Stromal cell of bone marrow (primary cell): ENCODE results near the gene ZFP64.
"Not testable (repeated sequence)": the region's sequence is repeated elsewhere in the genome, so short reads cannot be mapped to it uniquely, and the experiment has no call there.

Experiments used
- DNase-seq: peaks from one replicate; pipeline ENCODE4 v3.0.0-alpha.2; 2012; ENCODE audit warnings: low read depth

The ZFP64 gene

DNA sequence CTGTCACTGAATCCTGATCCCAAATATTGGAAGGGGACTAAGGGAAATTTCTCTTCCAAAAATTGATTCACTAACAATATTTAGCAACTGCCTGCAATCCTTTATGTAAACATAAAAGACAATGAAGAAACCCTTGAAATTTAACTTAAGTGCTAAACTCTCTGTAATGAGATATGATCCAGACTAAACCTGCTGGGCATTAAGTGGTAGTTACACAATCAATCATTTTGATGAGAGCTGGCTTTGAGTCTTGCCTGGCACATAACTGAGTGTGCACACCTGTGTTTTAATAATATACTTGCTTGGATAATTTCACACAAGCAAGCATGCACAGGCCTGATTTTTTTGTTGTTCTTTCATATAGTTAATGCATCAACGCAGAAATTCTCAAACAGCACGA, 9.8 kb upstream of the ZFP64 start:
- no peak for DNase-seq

DNA sequence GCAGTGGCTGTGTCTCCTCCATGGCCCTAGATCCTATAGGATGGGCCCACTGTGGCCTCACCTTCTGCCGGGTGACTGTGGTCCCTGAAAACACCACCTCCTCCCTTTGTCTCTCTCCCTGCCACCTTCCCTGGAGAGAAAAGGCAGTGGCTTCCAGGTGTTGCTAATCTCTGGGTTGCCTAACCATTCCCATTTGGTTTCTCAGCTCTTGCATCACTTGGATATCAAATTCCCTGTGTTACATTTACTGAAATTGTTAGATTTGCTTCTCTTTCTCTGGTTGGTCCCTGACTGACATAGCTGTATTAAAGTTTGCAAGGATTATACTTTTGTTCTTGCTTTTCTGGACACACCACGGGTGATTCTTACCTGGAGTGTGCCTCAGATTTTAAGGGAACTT, 9.3 kb upstream of the ZFP64 start:
- DNase-seq = no peak

DNA sequence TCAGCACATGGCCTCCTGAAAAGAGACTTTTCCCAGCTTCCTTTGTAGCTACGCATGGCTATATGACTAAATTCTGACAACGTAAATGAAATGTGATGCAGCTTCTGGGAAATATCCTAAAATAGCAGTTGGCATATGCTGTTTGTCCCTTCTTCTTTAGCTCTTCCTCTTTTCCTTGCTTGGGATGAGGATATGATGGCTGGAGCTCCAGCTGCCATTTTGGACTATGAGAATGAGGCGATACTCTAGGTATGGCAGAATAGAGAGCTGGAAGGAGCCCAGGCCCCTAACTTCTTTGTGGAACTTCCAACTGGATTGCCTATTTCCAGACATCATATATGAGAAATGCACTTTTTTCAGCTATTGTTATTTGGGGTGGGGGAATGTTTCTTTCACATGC, 5.3 kb upstream of the ZFP64 start:
- no peak for DNase-seq

DNA sequence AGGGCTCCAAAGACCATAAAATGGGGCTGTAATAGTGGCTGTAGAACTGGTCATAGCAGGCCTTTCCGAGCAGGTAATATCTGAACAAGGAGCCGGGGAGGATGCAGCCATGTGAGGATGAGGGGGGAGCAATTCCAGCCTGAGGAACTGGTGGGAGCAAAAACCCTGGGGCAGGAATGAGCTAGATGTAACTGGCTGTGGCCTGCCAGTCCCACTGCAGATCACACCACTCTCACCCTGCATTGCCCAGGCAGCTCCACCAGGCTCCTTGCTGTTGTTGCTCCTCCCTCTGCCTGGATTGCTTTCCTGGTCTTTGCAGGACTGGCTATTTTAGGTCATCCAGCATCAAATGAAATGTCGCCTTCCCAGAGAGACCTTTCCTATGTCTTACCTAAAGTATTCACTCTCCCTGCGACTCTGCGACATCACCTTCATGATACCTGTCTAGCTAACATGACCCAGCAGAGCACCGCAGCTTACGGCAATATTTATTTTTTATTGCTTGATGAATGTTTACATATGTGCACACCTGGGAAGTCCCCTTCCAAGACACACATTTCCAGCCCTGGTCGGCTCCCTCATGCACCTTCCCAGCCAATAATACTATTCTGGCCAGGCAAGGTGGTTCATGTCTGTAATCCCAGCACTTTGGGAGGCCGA, 2.4 kb upstream of the ZFP64 start:
- DNase-seq = no peak

DNA sequence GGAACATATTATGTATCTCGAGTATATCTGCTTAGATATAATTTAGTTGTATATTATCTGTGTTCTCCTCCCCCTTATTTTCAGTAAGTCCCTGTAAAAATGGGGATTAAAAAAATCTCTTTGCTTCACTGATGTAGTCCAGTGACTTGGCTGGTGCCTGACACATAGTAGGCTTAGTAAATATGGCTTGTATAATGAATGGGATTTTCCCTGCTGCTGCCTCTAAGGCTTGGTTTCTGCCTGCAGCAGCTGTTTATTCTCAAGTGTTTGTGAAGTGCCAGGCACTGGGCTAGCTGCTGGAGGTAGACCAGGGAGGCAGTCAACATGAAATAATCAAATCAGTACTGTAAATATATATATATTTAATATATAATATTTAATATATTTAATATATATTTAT, 1.6 kb upstream of the ZFP64 start:
- no peak for DNase-seq

DNA sequence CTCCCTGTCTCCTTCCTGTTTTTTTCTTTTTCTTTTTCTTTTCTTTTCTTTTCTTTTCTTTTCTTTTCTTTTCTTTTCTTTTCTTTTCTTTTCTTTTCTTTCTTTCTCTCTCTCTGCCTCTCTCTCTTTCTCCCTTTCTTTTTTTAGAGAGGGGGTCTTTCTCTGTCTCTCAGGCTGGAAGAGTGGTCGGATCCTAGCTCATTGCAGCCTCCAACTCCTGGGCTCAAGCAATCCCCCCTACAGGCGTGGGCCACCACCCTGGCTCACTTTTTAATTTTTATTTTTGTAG, 1.1 kb upstream of the ZFP64 start:
- DNase-seq = not testable (repeated sequence)

DNA sequence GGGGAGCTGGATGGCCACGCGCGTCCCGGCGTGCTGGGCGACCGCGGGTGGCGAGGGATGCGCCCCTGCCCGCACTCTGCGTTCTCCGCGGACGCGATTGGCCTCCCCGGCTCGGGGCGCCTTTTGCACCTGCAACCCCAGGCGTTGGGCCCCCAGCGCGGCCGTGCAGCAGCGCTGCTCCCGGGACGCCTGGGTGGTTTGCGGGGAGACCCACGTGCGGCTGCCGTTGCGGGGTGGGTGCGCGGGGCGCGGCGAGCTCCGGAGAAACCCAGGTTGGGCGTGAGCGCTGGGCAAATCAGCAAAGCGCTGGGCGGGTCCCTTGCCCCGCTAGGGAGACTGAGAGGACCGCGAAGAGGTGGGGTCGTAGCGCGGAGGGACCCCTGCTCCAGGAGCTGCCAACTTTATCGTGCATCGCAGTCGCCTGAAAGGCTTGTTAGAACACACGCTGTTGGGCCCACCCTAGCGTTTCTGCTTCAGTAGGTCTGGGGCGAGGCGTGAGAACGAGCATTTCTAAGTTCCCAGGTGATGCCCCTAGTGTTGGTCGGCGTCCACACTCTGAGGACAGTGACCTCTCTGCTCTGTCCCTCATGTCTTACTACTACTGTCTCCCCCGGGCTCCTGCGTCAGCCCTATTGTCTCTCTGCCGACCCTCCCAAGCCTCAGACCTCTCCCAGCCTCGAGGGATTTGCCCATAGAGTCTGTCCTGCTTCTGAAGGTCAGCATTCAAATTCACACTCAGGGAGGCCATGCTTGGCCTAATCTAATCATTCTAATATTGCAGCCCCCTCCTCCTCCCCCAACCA, 538 bp upstream of the ZFP64 start:
- DNase-seq = peak; percentile 2

DNA sequence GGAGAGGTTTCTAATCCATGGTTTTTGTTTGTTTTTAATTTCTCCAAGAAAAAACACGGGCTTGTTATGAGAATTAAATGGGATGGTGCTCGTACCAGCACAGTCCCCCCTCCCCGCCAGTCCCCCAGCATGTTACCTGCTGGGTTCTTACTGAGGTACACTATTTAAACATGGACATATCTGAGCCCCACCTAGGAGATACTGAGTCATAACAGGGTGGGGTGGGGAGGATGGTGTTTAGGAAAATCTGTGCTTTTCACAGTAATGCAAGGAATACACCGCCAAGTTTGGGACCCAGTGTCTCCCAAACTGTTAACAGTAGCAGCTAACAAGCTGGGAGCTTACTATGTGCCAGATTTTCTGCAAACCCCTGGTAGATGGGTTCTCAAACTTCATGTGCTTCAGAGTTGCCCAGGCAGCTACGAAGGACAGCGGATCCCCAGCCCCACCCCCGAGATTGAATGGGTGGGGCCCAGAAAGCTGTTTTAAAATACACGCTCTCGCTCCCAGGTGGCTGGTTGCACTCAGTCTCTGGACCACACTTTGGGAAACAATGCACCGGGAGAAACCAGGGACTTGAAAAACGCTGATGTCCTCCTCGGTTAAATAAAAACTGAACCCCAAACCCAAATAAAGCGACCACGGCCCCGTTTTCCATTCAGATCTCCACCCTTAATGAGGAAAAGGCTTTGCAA, 995 bp downstream of the ZFP64 start:
- peak; percentile 13 for DNase-seq

DNA sequence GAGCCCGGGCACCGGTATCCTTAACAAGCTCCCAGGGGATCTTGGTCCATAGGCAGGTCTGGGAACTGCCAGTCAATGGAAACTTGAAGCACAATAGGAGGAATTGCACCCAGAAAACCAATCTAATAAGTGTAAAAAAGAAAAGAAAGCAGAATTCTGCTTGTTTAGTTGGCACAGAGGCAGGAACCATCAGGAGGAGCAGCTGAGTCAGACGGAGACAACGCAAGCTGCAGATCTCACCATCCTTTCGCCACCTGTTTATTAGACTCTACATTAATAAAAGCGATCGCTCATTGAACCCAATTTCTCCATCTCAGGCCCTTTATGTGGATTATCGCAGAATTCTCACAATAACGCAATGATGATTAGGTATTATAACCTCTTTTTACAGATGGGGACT, 9.8 kb downstream of the ZFP64 start:
- no peak for DNase-seq

DNA sequence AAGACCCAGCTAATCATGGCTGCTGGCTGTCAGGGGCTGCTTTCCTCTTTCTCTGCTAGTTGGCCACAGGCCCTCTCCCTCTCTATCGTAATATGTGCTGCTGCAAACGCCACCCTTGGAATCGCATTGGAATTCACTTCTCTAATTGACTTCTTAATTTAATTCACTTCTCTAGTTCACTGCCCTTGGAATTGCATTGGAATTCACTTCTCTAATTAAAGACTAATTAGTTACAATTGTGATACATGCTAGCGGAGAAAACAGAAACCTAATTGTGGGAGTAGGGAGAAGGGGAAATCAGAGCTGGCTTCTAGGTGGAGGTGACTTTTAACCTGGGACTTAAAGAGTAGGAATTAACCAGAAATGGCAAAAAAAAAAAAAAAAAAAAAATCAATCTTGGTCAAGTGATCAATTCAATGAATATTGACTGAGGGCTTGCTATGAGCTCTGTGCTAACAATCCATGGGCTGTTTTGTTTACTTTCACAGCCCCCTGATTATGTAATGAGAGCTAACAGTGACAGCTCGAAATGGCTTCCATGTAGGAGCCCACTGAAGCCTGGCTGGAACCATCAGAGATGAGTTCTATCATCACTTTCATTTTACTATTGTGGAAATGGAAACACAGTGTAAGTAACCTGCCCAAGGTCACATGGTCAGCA, 11.3 kb downstream of the ZFP64 start:
- no peak for DNase-seq

DNA sequence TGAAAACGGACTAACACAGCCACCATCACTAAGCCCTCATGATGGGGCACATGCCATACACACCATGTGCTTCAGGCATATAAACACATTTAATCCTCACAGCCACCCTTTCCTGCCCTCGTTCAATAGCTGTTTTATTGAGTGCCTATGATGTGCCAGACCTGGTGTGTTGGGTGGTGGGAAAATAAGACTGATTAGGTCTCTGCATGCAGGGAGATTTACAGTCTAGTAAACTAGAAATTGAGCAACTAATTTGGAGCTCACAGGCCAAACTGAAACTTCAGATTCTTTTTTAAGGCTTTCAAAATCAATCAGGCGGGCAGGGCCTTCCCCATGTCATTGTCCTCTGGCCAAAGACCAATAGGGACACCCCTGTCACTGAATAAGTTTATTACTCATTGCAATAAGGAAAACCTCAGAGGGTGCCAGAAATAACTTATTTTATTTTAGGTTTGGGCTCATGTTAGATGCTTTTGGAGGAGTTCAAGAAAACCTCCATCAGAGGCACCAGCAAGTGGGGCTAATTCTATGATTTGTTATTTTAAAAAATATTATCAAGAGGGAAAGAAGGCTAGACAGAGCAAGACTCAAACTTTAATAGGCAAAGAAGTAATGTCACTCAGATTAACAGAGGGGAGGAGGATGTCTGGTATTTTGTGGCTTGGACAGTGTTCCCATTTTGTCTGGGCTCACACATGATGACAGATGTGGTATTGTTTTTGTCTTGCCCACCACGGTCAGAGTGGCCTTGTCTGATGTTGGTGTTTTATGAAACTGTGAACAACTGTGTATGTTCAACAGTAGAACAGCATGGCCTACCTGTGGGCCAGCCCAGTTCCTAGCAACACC, 12.0 kb downstream of the ZFP64 start:
- no peak for DNase-seq

DNA sequence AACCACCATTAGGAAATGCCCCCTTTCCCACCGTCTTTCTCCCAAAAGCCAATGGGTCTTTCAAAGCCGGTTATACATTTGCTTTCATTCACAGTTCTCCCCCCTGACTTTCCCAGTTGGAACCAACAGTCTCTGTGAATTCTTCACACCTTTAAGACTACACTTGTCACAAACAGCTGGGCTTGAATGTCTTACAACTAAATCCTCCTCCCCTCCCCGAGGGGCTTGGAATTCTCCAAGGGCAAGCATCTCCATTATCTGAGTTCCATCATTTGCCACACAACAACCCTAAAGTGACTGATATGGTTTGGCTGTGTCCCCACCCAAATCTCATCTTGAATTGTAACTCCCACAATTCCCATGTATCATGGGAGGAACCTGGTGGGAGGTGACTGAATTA, 12.9 kb downstream of the ZFP64 start:
- no peak for DNase-seq

DNA sequence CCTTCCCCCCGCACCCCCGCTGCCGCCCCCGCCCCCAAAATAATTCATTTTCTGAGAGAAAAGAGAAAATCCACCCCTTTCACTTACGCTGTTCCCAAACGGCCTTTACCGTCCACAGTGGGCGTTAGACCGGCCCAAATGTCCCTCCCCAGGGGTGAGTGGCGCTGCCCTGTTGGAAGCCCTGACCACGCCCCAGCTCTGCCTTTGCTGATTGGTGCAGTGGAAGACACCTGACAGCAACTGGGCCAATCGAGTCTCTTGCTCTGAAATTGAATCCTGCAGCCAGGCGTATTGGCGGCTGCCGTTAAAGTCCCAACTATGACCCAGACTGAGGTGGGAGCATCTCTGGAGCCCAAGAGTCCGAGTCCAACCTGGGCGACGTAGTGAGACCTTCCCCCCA, 15.7 kb downstream of the ZFP64 start:
- DNase-seq = no peak

DNA sequence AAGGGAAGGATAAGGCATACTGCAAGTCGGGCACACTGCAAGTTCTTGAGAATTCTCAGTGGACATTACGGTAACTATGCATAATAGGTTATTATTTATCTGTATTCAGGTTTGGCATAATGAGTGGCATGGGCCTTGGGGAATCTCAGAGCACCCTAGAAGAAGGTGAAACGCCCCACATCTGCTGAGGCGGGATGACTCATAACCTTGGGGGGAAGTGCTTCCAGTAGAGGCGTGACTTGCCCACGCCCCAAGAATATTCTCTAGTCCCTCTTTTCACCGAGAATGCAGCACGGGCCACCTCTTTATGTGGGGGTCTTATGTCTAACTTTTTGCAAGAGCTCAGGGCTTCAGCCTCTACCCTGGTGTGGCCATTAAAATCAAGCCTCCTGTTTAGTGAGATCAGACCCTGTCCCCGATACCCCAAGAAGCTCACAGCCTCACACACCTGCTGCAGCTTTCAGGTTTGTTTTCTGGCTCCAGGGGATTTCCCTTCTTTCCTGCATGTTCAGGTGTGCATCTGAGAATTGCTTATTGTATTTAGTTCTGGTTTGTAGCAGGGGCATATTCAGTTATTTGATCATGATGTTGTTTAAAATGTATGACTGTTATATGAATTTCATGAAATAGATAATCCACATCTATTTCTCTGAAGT, 19.1 kb downstream of the ZFP64 start:
- DNase-seq = no peak

DNA sequence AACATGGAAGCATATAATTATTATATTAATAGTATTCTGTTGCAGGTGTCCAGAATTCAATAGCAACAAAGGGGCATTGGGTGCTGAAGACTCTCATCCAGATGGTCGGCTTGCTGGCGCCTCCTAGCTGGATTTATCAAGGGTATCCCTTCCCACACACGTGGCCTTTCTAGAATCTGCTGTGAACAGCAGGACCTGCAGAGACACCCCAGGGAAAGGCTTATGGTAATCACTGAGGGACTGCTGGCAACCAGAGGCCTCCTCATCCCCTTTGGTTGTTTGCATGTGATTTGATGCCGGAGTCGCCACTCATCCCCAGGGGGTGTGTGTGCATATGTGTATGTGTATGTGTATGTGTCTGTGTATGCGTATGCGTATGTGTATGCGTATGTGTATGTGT, 20.6 kb downstream of the ZFP64 start:
- no peak for DNase-seq

DNA sequence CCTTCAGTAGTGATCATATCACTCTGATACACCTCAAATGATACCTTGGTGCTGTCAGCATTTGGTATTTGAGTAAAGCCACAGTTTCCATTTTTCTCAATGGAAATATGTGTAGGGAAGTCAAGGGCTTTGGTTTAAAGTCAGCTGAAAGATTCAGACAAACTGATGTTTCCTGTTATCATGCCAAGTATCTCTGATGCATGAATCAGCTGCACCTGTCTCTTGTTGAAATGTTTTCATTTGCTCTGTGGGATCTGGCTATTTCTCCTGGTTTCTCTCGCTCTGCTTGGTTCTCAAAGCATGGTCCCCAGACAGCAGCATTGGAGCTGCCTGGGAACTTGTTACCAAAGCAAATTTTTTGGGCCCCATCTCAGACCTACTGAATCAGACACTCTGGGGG, 23.5 kb downstream of the ZFP64 start:
- DNase-seq = no peak

DNA sequence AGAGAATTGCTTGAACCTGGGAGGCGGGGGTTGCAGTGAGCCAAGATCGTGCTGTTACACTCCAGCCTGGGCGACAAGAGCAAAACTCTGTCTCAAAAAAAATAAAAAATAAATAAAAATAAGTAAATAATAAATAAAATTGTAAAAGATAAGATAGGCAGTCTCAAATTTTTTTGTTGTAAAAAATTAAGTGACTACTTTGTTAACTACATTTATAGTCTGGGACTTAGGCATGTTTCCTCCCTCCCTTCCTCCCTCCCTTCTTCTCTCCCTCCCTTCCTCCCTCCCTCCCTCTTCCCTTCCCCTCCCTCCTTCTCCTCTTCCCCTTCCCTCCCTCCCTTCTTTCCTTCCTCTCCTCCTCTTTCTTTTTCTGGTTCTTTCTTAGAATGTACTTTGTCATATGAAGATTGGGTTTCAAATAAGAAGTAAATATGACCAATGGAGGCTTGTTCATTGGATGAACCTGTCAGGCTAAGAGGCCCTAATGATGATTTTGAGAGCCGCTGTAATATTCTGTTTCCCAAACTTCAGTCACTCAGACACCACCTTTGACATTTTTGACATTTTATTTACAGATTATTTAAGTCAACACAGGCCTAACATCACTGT, 24.2 kb downstream of the ZFP64 start:
- no peak for DNase-seq

DNA sequence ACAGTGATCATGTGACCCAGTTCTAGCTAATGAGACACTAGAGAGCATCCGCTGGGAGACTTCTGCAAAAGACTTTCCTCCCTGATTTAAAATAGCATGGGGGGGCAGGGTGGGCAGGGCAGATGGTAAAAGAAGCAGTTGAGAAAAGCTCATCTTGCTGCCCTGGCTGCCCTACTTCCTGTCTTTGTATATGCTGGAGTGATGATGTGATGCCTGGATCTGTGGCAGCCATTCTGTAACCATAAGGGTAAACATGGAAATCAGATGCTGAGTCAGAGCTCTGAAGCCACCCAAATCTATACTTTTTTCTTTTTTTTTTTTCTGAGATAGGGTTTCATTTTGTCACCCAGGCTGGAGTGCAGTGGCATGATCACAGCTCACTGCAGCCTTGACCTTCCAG, 25.4 kb downstream of the ZFP64 start:
- DNase-seq = no peak

DNA sequence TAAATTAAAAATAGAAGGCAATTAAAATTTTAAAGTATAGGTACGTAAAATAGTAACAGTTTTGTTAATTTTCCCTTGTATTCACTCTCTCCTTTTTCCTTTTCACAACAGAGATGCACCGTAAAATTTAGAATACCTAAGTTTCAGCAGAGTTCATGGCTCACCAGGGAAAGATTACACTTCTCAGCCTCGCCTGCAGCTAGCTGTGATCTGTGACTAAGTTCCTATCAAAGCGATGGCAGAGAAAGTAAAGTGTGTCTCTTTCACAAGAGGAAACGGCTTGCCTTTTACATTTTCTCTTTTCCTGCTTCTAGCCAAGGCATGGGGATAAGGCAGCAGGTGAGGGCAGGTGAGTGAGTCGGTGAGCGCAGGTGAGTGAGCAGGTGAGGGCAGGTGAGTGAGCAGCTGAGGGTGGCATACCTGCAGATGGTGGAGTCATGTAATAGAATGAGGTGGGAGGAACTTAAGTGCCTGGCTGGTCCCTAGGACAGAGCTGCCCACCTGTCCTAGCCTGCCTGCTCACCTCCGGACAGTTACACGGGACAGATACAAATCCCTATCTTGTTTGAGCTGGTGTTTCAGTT, 30.9 kb downstream of the ZFP64 start:
- DNase-seq = no peak

DNA sequence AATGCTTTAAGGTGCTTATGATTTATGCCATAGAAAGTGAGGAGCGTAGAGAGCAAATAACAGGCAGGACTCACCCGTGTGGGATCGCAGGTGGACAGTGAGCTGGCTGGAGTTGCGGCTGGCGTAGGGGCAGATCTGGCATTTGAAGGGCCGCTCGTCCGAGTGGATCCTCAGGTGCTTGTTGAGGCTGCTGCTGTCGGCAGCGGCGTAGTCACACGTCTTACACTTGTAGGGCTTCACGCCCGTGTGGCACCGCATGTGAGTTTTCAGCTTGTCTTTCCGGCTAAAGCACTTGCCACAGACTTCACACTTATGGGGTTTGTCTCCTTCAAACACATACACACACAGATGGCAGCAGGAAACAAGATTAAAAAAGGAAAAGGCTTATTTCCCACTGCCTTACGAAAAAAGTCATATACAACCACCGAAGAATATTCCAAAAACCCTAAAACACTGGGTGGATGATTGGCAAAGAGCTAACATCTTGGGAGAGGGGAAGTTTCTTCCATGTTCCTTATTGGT, 31.5 kb downstream of the ZFP64 start:
- no peak for DNase-seq
